D341Med (cell line): Measurements from ENCODE around the gene NLRP3.
"Not testable (repeated sequence)": the region's sequence is repeated elsewhere in the genome, so short reads cannot be mapped to it uniquely, and the experiment has no call there.

Experiments
- DNase-seq: peaks from one replicate; pipeline ENCODE4 v3.0.0; 2012; ENCODE audit warnings: low spot score

NLRP3 gene

DNA sequence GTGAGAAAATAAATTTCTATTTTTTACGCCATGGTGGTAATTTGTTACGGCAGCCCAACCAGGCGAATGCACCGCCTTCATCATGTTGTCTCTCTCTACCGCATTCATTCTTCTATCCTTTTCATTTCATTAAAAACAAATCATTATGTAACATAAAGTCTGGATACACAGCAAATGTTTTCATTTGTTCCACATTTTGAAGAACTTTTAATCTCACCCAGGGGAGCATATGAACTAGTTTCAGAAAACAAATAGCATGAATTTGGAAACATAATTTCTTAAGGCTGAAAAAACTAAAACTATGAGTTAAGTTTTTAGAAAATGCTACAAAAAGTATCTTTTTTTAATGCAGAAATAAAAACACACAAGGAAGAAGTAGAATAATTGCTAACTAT lies 53.2 kb downstream of the NLRP3 start:
- no peak for DNase-seq

DNA sequence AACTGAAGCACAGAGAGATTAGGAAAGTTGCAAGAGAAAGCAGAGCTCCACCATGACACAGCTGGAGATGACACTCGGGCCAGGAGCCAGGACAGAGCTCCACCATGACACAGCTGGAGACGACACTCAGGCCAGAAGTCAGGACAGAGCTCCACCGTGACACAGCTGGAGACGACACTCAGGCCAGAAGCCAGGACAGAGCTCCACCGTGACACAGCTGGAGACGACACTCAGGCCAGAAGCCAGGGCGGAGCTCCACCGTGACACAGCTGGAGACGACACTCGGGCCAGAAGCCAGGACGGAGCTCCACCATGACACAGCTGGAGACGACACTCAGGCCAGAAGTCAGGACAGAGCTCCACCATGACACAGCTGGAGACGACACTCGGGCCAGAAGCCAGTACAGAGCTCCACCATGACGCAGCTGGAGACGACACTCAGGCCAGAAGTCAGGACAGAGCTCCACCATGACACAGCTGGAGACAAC lies 55.0 kb downstream of the NLRP3 start:
- not testable (repeated sequence) for DNase-seq

DNA sequence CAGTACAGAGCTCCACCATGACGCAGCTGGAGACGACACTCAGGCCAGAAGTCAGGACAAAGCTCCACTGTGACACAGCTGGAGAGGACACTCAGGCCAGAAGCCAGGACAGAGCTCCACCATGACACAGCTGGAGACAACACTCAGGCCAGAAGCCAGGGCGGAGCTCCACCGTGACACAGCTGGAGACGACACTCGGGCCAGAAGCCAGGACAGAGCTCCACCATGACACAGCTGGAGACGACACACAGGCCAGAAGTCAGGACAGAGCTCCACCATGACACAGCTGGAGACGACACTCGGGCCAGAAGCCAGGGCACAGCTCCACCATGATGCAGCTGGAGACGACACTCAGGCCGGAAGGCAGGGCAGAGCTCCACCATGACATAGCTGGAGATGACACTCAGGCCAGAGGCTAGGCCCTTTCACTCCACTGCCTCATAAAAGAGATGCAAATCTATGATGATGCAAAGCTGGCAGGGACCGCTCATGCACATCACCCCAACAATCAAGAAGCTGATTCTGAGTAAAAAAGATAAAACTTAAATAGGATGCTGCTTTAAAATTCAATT lies 55.6 kb downstream of the NLRP3 start:
- DNase-seq: no peak

DNA sequence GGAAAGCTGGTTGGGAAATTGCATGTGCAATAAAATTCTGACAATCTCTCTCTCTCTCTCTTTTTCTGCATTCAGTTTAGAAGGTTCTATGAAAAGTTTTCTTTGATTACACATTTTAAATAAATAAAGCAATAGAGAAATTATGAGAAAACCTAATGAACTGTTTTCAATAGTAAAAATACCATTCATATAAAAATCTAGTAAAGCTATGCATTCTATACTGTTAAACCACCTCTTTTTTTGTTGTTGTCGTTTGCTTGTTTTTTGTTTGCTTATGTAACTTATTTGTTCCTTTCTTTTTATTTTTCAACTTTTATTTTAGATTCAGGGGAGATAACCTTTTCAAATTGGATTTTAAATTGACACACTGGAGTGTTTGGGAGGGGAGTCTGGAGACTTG lies 56.1 kb downstream of the NLRP3 start:
- no peak for DNase-seq

DNA sequence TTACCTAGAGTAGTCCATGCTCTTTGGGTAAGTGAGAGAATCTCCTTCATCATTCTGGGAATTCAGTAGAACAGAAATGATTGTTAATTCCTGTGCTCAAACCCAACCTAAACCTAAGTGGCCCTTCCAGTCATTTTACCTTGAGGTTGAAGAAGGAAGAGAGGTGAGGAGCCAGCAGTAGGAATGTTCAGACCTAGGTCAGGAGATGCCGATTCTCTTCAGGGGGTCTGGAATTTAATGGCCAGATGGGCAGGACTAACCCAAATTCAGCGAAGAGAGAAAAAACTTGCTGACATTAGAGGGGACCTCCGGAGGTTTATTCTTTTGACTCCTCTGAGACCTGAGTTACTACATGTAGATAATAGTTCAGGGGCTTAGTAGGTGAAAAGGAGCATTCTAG lies 58.4 kb downstream of the NLRP3 start:
- no peak for DNase-seq

DNA sequence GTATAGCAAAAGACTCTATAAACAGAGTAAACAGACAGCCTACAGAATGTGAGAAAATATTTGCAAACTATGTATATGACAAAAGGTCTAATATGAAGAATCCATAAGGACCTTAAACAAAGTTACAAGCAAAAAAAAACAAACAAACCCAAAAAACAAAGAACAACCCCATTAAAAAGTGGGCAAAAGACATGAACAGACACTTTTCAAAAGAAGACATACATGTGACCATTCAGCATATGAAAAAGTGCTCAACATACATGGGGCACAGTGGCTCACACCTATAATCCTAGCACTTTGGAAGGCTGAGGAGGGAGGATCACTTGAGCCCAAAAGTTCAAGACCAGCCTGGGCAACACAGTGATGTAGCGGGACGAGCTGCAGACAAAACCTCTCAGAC lies 59.8 kb downstream of the NLRP3 start:
- no peak for DNase-seq

DNA sequence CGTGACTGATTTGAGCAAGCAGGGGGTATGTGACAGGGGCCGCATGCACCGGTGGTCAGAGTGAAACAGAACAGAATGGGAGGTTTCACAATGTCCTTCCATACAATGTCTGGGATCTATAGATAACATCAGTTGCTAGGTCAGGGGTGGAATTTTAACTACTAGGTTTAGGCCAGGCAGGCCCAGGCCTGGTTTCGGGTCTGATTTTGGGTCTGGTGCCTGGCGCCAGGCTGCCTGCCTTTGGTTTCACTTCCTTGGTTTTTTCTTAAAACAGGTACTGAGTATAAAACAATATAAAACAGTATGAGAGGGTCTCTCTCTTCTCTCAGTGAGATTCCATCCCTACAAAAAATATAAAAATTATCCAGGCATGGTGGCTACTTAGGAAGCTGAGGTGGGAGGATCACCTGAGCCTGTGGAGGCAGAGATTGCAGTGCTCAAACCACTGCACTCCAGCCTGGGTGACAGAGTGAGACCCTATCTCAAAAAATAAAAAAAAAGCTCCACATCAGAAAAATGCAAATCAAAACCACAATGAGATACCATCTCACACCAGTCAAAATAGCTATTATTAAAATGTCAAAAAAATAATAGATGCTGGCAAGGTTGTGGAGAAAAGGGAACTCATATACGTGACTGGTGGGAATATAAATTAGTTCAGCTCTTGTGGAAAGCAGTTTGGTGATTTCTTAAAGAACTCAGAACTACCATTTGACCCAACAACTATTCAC lies 60.5 kb downstream of the NLRP3 start:
- DNase-seq: not testable (repeated sequence)

DNA sequence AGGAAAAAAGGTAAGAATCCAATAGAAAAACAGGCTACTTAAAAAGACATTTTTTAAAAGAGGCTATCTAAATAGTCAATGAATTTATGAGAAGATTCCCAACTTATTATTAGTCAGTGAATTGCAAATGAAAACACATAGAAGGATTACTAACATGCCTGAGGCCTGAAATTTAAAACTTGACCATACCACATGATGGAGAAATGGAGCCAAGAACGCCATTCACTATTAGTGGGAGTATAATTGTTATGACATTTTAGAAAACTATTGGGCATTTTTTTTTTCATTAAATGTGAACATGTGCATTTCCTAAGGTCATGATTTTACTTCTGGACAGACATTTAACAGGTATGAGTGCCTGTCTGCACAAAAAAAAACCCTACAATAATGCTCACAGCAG lies 66.8 kb downstream of the NLRP3 start:
- DNase-seq: no peak

DNA sequence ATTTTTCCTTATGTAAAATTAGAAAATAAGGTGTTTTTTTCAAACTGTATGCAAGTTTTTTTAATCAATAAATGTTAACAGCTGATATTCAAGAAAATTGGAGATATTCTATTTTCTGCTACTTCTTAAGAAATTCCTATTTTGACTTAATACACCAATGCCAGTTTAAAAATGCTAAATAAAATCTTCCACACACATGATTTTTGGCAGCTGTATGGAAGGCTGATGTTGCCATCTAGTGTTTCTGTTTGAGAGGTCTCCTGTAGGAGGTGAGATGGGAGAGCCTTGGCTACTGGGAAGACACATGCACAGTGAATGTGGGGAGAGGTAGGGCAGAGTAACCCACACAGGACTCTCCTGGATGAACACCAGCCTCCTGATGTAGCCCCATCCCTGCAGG lies 71.1 kb downstream of the NLRP3 start:
- peak; percentile 67 for DNase-seq

DNA sequence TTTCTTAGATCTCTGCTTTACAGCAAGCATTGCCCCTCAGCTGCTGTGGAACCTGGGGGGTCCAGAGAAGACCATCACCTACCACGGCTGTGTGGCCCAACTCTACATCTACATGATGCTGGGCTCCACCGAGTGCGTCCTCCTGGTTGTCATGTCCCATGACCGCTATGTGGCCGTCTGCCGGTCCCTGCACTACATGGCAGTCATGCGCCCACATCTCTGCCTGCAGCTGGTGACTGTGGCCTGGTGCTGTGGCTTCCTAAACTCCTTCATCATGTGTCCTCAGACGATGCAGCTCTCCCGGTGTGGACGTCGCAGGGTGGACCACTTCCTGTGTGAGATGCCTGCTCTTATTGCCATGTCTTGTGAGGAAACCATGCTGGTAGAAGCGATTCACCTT lies 75.4 kb downstream of the NLRP3 start:
- no peak for DNase-seq

DNA sequence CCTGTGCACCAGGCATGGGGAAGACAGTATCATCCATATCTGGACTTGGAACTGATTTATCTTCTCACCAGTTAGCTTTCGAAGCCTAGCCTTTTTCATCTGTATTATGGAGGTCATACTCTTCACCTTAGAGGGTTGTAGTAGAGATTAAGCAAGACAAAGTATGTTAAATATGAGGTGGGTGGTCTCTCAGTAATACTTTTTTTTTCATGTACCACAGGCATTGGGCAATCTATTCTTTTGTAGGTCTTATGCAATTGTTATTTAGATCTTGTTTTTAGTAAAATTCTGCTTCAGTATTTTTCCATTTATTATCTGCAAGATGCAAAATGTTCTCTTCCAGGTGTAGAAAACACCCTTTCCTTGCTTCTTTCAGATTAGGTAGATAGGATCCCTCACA lies 77.1 kb downstream of the NLRP3 start:
- no peak for DNase-seq

DNA sequence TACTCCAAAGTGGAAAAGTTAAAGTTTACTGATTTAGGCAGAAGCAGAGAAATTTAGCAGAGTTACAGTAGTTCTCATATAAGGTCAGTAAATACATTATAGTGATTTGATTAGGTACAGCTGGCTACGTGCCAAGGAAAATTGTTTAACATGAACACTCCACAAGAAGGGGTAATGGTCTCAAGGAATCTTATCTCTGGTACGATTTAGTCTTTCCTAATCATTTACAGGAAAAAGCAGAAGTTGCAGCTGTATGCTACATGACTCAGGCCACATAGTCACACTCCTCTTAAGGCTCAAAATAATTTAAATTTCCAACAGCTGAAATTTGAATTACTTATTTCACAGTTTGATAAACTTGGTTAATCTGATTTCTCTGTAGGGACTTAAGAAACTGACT lies 78.8 kb downstream of the NLRP3 start:
- DNase-seq: no peak

DNA sequence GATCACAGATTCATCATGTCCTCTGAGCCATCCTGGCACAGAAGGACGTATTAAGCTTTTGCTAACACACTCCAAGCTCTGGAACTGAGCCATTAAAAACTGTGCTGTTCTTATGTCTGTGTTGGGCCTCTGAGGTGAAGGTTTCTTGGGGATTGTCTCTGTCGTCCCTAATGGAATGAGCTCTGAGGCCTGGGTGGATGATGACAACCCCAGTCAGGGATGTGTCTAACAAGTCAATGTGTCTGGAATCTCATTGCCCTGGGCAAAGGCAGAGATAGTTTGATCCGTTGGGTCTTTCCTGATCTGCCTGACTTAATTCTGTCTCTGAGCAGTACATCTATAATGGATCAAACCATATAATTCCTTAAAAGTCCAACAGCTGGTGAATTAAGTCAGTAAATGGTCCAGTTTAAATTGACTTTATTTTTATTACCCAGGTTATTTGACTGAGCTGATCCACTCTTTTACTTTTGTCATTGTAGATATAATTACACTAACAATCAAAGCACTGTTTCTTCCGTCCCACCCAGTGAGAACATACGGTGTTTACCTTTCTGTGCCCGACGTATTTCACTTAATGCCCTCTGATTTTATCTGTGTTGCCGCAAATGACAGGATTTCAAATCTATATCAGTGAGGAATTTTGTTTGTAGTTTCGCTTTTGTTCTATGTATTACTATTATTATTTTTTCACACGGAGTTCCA lies 80.8 kb downstream of the NLRP3 start:
- DNase-seq: peak; percentile 34
